Fibroblast of lung (primary cell): ENCODE measurements around the gene DPP10.

ENCODE experiments used
- EZH2 ChIP-seq: IDR thresholded peaks from 2 replicates; pipeline ENCODE4 v1.5.1; 2012; ENCODE audit warnings: low read length, control low read depth, mild to moderate bottlenecking; ENCODE audit errors: missing control alignments
- TF ChIP-seq, protein P1 (sequence below), 2 donors: IDR thresholded peaks in 1 of 2; conservative IDR thresholded peaks in 1 of 2; 1 replicate in 1 of 2; 2 replicates in 1 of 2; pipeline ENCODE4 v1.5.1; 2011 to 2012; ENCODE audit warnings: low read length in 2 of 2, control low read depth in 1 of 2, inconsistent platforms in 1 of 2, low read depth in 1 of 2, mild to moderate bottlenecking in 1 of 2

DNA sequence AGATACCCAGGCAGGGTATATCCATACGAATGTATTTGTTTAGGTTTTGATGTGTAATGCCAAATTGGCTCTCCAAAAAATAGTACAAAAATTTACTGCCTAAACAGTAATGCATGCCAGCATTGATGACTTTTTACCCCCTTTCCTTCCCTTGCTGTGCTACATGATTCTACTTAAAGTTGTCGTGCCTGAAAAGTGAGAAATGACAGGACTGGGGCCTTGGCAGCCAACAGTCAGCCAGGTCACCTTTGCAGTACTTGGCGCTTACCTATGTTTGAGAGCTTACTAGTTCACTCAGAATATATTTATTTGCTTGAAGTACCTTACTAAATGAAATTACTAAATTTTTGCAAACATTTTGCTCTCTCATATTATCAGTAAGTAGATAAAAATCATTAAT, 1329.1 kb downstream of the DPP10 start:
- TF ChIP-seq, protein P1, sequence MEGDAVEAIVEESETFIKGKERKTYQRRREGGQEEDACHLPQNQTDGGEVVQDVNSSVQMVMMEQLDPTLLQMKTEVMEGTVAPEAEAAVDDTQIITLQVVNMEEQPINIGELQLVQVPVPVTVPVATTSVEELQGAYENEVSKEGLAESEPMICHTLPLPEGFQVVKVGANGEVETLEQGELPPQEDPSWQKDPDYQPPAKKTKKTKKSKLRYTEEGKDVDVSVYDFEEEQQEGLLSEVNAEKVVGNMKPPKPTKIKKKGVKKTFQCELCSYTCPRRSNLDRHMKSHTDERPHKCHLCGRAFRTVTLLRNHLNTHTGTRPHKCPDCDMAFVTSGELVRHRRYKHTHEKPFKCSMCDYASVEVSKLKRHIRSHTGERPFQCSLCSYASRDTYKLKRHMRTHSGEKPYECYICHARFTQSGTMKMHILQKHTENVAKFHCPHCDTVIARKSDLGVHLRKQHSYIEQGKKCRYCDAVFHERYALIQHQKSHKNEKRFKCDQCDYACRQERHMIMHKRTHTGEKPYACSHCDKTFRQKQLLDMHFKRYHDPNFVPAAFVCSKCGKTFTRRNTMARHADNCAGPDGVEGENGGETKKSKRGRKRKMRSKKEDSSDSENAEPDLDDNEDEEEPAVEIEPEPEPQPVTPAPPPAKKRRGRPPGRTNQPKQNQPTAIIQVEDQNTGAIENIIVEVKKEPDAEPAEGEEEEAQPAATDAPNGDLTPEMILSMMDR (conservative IDR thresholded peaks at IDR 0.05 in 1 of 2, IDR thresholded peaks at IDR 0.05 in 1 of 2; ENCODE audit: low read depth in 1 of 2, low read length in 2 of 2) = no peak
- no peak for TF ChIP-seq EZH2
